AG10803 (cell line): ENCODE data around the gene ME3.
"Not testable (repeated sequence)": the region's sequence is repeated elsewhere in the genome, so short reads cannot be mapped to it uniquely, and the experiment has no call there.

Experiments
- DNase-seq: peaks from one replicate; pipeline ENCODE4 v3.0.0; 2010; ENCODE audit warnings: low read depth
- H3K4me3 ChIP-seq: 2 replicates; pipeline ENCODE4 v1.5.1; 2011; ENCODE audit warnings: mild to moderate bottlenecking, low read length, control low read depth
- TF ChIP-seq, protein P1 (sequence below): conservative IDR thresholded peaks from 2 replicates; pipeline ENCODE4 v1.5.1; 2011; ENCODE audit warnings: mild to moderate bottlenecking, low read length, control low read depth, inconsistent platforms

ME3 gene

DNA sequence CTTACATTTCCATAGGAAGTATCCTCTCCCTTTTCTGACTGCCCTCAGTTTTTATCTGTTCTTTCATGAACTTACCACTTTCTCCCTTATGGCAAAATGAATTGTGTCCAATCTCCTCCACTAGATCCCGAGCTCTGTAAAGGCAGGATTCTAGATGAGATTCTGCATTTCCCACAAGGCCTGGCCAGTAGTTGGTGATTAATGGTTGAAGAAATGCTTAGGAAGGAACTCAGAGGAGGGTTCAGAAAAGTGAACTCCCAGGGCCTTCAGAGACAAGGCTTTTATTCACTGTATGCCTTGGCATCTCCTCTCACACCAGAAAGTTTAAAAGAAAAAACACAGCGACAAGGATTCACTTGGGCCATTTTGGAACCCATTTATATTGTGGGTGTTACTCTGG lies 231.6 kb downstream of the ME3 start:
- TF ChIP-seq, protein P1, sequence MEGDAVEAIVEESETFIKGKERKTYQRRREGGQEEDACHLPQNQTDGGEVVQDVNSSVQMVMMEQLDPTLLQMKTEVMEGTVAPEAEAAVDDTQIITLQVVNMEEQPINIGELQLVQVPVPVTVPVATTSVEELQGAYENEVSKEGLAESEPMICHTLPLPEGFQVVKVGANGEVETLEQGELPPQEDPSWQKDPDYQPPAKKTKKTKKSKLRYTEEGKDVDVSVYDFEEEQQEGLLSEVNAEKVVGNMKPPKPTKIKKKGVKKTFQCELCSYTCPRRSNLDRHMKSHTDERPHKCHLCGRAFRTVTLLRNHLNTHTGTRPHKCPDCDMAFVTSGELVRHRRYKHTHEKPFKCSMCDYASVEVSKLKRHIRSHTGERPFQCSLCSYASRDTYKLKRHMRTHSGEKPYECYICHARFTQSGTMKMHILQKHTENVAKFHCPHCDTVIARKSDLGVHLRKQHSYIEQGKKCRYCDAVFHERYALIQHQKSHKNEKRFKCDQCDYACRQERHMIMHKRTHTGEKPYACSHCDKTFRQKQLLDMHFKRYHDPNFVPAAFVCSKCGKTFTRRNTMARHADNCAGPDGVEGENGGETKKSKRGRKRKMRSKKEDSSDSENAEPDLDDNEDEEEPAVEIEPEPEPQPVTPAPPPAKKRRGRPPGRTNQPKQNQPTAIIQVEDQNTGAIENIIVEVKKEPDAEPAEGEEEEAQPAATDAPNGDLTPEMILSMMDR = no peak
- no peak for DNase-seq
- H3K4me3 ChIP-seq = no peak overlapping the region

DNA sequence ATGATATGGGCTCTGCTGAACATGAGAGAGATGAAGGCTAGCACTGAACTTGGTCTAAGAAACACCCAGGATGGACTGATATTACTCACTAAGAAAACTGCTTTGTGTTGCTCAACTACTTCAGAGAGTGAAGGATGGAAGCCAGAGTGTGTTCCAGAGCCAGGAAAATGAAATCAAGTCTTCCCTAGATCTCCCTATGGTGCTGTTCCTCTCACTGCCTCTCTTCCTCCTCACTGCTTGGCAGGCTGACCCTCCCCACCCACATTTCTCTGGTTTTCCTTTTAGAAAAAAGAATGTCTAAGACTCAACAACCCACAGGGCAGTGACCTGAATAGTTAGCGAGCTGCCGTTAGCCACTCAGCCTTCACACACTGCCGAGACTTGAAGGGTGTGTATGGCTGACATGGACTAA lies 232.1 kb downstream of the ME3 start:
- TF ChIP-seq, protein P1 = no peak
- H3K4me3 ChIP-seq = no peak overlapping the region
- peak; percentile 79 for DNase-seq

GRCh38 chr11:86438685-86439084 lies 233.7 kb downstream of the ME3 start:
- no peak overlapping the region for H3K4me3 ChIP-seq
- peak; percentile 5 for DNase-seq
- TF ChIP-seq, protein P1 = no peak

GRCh38 chr11:86435711-86436110 lies 236.7 kb downstream of the ME3 start:
- TF ChIP-seq, protein P1 = no peak
- no peak overlapping the region for H3K4me3 ChIP-seq
- no peak for DNase-seq

DNA sequence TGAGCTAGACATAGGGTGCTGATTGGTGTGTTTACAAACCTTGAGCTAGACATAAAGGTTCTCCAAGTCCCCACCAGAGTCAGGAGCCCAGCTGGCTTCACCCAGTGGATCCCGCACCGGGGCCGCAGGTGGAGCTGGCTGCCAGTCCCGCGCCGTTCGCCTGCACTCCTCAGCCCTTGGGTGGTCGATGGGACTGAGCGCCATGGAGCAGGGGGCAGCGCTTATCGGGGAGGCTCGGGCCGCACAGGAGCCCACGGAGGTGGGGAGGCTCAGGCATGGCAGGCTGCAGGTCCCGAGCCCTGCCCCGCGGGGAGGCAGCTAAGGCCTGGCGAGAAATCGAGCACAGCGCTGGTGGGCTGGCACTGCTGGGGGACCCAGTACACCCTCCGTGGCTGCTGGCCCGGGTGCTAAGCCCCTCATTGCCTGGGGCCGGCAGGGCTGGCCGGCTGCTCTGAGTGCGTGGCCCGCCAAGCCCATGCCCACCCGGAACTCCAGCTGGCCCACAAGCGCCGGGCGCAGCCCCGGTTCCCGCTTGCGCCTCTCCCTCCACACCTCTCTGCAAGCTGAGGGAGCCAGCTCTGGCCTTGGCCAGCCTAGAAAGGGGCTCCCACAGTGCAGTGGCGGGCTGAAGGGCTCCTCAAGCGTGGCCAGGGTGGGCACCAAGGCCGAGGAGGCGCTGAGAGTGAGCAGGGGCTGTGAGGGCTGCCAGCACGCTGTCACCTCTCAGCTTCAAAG lies 238.9 kb downstream of the ME3 start:
- not testable (repeated sequence) for H3K4me3 ChIP-seq, DNase-seq

DNA sequence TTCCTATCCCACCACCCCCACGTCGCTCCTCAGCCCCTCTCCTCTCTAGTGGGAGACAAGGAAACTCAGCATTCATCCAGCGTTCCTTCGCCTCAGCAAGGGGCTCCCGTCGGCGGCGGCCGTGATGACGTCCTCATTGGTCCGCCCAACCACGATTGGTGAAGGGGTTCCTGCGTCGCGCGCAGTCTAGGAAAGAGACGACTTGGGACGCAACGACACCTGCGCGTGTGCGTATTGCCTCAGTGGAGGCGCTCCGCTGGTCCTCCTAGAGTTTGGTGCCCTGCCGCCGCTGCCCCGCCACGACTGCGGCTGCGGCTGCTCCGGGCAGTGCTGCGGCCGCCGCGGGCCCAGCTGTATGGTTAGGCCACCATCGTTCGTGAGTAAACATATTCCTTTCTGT lies 241.2 kb downstream of the ME3 start:
- DNase-seq = no peak
- TF ChIP-seq, protein P1 = no peak
- no peak overlapping the region for H3K4me3 ChIP-seq

DNA sequence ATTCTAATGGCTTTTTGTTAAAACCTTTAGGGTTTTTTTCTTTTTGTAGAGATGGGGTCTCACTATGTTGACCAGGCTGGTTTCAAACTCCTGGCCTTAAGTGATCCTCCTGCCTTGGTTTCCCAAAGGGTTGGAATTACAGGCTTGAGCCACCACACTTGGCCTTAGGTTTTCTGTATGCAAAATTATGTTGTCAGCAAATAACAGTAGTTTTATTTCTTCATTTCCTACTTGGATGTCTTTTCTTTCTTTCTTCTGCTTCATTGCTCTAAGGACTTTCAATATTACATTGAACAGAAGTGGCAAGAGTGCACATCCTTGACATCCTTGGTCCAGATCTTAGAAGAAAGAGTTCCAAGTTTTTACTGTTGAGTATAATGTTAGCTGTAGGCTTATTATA lies 245.0 kb downstream of the ME3 start:
- TF ChIP-seq, protein P1 = no peak
- no peak for DNase-seq
- H3K4me3 ChIP-seq = no peak overlapping the region

GRCh38 chr11:86423488-86423887 lies 248.9 kb downstream of the ME3 start:
- DNase-seq, H3K4me3 ChIP-seq: not testable (repeated sequence)
